Neutrophil (primary cell): ENCODE data around the gene DDAH2.

Experiments
- H3K27ac ChIP-seq: fragments of 200-600 bp; sonication (generic); 2 replicates; pipeline ENCODE4 v1.5.1; 2016; ENCODE audit warnings: mild to moderate bottlenecking, moderate library complexity
- H3K27me3 ChIP-seq: fragments of 200-600 bp; sonication (generic); 2 replicates; pipeline ENCODE4 v1.6.0; 2016; ENCODE audit warnings: mild to moderate bottlenecking
- H3K36me3 ChIP-seq: fragments of 200-600 bp; sonication (generic); 2 replicates; pipeline ENCODE4 v1.5.1; 2017
- H3K4me1 ChIP-seq, 2 experiments: fragments of 200-600 bp in 1 of 2; sonication (generic) in 1 of 2; 1 replicate in 1 of 2; 2 replicates in 1 of 2; pipeline versions ENCODE4 v1.5.1 to v1.6.1; 2013 to 2016; ENCODE audit warnings: low read depth in 1 of 2, low read length in 1 of 2, mild to moderate bottlenecking in 1 of 2, moderate library complexity in 1 of 2; ENCODE audit not compliant: control insufficient read depth in 1 of 2, insufficient read depth in 1 of 2
- H3K4me3 ChIP-seq, 2 experiments: fragments of 200-600 bp in 1 of 2; sonication (generic) in 1 of 2; 1 replicate in 1 of 2; 2 replicates in 1 of 2; pipeline ENCODE4 v1.5.1; 2013 to 2016; ENCODE audit warnings: low read depth in 1 of 2, low read length in 1 of 2, mild to moderate bottlenecking in 1 of 2, moderate library complexity in 1 of 2
- H3K9me3 ChIP-seq: fragments of 200-600 bp; sonication (generic); 2 replicates; pipeline ENCODE4 v1.5.1; 2016
- TF ChIP-seq, protein P1 (sequence below): fragments of 200-600 bp; sonication (generic); IDR thresholded peaks from 2 replicates; pipeline ENCODE4 v1.5.1; 2016; ENCODE audit warnings: antibody characterized with exemption

DDAH2 gene

DNA sequence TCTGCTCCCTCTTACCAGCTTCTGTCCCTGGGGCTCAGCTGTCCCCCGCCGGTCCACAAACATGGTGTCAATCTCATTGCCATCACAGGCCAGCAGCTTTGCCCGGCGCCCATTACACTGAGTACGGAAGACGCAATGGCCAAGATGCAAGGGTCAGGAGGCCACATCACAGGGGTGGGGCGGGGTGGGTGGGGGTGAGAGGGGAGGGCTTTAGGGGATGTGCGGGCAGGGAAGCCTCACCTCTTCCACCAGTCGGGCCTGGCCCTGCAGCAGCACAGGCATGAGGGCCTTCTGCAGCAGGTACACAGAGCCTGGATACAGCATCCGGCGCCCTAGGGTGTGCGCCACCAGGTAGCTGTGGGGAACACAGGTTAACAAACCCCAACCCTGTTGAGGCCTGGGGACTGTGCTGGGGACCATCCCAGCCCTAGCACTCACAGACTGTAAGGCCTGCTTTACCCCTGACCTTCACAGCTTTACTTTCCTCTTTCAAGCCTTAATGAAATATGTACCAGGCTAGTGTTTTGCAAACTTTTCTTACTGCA, 37.5 kb downstream of the DDAH2 start:
- Histone ChIP-seq H3K4me1 (no peaks in the 10 kb centered on the region), H3K36me3 (peaks cover 99% of the 10 kb centered on the region), H3K4me3 (no peak overlapping the region), H3K27ac (no peak overlapping the region), H3K9me3 (no peaks in the 10 kb centered on the region), H3K27me3 (no peaks in the 10 kb centered on the region)
- TF ChIP-seq, protein P1, sequence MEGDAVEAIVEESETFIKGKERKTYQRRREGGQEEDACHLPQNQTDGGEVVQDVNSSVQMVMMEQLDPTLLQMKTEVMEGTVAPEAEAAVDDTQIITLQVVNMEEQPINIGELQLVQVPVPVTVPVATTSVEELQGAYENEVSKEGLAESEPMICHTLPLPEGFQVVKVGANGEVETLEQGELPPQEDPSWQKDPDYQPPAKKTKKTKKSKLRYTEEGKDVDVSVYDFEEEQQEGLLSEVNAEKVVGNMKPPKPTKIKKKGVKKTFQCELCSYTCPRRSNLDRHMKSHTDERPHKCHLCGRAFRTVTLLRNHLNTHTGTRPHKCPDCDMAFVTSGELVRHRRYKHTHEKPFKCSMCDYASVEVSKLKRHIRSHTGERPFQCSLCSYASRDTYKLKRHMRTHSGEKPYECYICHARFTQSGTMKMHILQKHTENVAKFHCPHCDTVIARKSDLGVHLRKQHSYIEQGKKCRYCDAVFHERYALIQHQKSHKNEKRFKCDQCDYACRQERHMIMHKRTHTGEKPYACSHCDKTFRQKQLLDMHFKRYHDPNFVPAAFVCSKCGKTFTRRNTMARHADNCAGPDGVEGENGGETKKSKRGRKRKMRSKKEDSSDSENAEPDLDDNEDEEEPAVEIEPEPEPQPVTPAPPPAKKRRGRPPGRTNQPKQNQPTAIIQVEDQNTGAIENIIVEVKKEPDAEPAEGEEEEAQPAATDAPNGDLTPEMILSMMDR = no peak

DNA sequence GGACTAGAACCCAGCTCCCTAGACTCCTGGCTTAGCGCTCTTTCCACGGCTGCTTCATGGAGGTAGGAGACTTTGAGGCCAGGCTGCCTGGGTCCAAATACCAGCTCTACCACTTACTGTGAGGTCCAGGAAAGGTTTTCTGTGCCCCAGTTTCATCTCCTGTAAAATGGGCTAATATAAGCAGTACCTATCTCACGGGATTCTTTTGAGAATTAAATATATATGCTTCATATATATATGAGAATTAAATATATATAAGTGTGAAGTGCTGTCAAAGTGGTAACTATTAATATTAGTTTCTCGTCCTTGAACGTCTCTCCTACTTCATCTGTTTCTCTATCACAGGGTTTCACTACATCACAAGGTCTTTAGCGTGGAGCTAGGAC, 38.0 kb downstream of the DDAH2 start:
- Histone ChIP-seq H3K27me3 (no peaks in the 10 kb centered on the region), H3K27ac (no peak overlapping the region), H3K9me3 (no peaks in the 10 kb centered on the region), H3K4me1 (no peaks in the 10 kb centered on the region), H3K36me3 (peaks cover 100% of the 10 kb centered on the region), H3K4me3 (no peak overlapping the region)
- TF ChIP-seq, protein P1 = no peak

- Histone ChIP-seq H3K4me3 (no peak overlapping the region), H3K27ac (no peak overlapping the region), H3K27me3 (no peaks in the 10 kb centered on the region), H3K9me3 (no peaks in the 10 kb centered on the region), H3K4me1 (no peaks in the 10 kb centered on the region), H3K36me3 (peaks cover 100% of the 10 kb centered on the region)
- TF ChIP-seq, protein P1 = no peak
Observed at GRCh38 chr6:31690231-31691077, 38.6 kb downstream of the DDAH2 start.

DNA sequence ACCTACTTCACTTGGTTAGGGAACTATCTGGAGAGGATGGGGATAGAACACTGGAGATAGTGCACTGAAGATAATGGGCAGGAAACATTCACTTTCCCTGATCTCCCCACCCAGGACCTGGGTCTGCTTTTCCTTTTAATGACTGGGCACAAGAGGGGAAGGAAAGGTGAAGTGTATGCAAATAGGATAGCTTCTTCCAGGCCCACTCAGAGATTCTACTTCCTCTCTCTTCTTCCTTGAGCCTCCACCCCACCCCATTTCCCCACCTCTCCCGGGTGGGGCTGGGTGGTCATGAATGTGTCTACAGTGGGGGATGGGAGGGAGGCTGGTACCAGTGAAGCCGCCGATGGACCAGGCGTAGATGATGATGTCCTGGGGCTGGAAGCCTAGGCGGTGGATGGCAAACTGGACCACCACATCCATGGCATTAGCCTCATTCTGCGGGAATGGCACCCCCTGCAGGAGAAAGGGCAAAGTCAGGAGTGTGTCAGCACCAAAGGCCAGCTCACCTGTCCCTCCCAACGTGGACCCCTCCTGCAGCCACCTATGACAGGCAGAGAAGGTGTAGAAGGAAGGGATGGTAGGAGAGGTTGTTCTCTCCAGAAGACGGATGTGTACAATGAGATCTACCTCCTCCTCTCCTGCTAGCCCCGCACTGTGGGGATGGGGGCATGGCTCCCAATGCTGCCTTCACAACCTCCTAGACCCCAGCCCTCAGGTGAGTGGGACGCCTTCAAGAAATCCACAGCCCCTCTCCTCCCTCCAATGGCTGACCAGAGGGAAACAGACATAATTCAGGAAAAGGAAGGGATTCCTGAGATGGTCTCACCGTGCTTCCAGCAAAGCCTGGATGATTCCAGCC, 39.6 kb downstream of the DDAH2 start:
- TF ChIP-seq, protein P1 = no peak
- Histone ChIP-seq H3K36me3 (peaks cover 98% of the 10 kb centered on the region), H3K27me3 (no peaks in the 10 kb centered on the region), H3K4me1 (no peaks in the 10 kb centered on the region), H3K27ac (peak overlapping the region; percentile 23), H3K4me3 (no peak overlapping the region), H3K9me3 (no peaks in the 10 kb centered on the region)

- peaks cover 0 to 4% of the 10 kb centered on the region in 2 experiments for H3K4me1 ChIP-seq
- H3K27me3 ChIP-seq = peaks cover 3% of the 10 kb centered on the region
- TF ChIP-seq, protein P1 = no peak
- no peak overlapping the region for H3K4me3 ChIP-seq
- H3K9me3 ChIP-seq = no peaks in the 10 kb centered on the region
- peaks cover 97% of the 10 kb centered on the region for H3K36me3 ChIP-seq
- no peak overlapping the region for H3K27ac ChIP-seq
Observed at GRCh38 chr6:31687860-31688693, 41.0 kb downstream of the DDAH2 start.
